HG03342 (cell line): ENCODE results near the gene TGM5.
"Not testable (repeated sequence)": the region's sequence is repeated elsewhere in the genome, so short reads cannot be mapped to it uniquely, and the experiment has no call there.

Experiments
- ATAC-seq: cut with Tn5 transposase; IDR thresholded peaks from one replicate; pipeline ENCODE4 v1.9.1; 2021; ENCODE audit warnings: mild to moderate bottlenecking, moderate library complexity; ENCODE audit not compliant: unreplicated experiment

Gene TGM5

GRCh38 chr15:43266834-43267233, at the start of gene TGM5:
Gene TGM5 (minus strand): TSS chr15:43266928. CDS start chr15:43266849, 79 bp downstream.
- ATAC-seq, result no peak

GRCh38 chr15:43314171-43314570, 47.4 kb upstream of the TGM5 start:
- ATAC-seq, result no peak

GRCh38 chr15:43312378-43312777, 45.6 kb upstream of the TGM5 start:
- ATAC-seq, result no peak

- no peak for ATAC-seq
These were observed 35.6 kb upstream of the TGM5 start, which contains the start of gene TGM7 for GRCh38 chr15:43302205-43302817. Gene TGM7 (minus strand): TSS chr15:43302255.

- ATAC-seq, result no peak
These were observed 33.2 kb upstream of the TGM5 start for GRCh38 chr15:43299884-43300283.

GRCh38 chr15:43299411-43299810, 32.7 kb upstream of the TGM5 start:
- no peak for ATAC-seq

GRCh38 chr15:43294091-43294706, 27.5 kb upstream of the TGM5 start:
- no peak for ATAC-seq

GRCh38 chr15:43293432-43293831, 26.7 kb upstream of the TGM5 start:
- no peak for ATAC-seq

- no peak for ATAC-seq
These were observed 25.8 kb upstream of the TGM5 start for GRCh38 chr15:43292375-43293078.

GRCh38 chr15:43289656-43290055, 22.9 kb upstream of the TGM5 start:
- not testable (repeated sequence) for ATAC-seq

- ATAC-seq, result no peak
These were observed 20.5 kb upstream of the TGM5 start for GRCh38 chr15:43287254-43287653.

GRCh38 chr15:43286074-43286473, 19.3 kb upstream of the TGM5 start:
- ATAC-seq, result no peak

- ATAC-seq, result no peak
These were observed 18.9 kb upstream of the TGM5 start for GRCh38 chr15:43285609-43286037.

GRCh38 chr15:43283526-43283925, 16.8 kb upstream of the TGM5 start:
- ATAC-seq, result no peak

- ATAC-seq, result no peak
These were observed 15.3 kb upstream of the TGM5 start for GRCh38 chr15:43281926-43282602.

- no peak for ATAC-seq
These were observed 14.3 kb upstream of the TGM5 start for GRCh38 chr15:43280996-43281395.

GRCh38 chr15:43279496-43279895, 12.8 kb upstream of the TGM5 start:
- no peak for ATAC-seq

GRCh38 chr15:43278869-43279268, 12.1 kb upstream of the TGM5 start:
- ATAC-seq, result no peak

- ATAC-seq, result no peak
These were observed 11.2 kb upstream of the TGM5 start for GRCh38 chr15:43277901-43278300.

GRCh38 chr15:43277231-43277823, 10.6 kb upstream of the TGM5 start:
- no peak for ATAC-seq

GRCh38 chr15:43276563-43277200, 10.0 kb upstream of the TGM5 start:
- ATAC-seq, result no peak
